ENCODE measurements around the gene AQR. TPM values are rescaled to one million over a fixed set of nuclear protein-coding genes. Genes with fewer than 3 reads are reported as not detected.
"Not testable (repeated sequence)": the region's sequence is repeated elsewhere in the genome, so short reads cannot be mapped to it uniquely, and the experiment has no call there.

Gene AQR
- total RNA-seq, result 45.1 and 46.6 TPM in 2 replicates

GRCh38 chr15:34969340-34970097, at the start of gene AQR:
TSS of gene AQR (minus strand) at chr15:34969742. CDS start at chr15:34969613, 129 bp downstream.
- intact Hi-C loops (cut with micrococcal nuclease), result loop anchor here (1.0 to 5.0 kb wide), 4 partner anchors 19 to 931 kb away; partner anchors contain the start of genes PGBD4, SLC12A6 and ZNF770

- intact Hi-C loops (cut with micrococcal nuclease), result no loop called here
Measured at GRCh38 chr15:35014241-35014640, 44.7 kb upstream of the AQR start.

GRCh38 chr15:35013370-35013769, 43.8 kb upstream of the AQR start:
- intact Hi-C loops (cut with micrococcal nuclease), result no loop called here

GRCh38 chr15:35007397-35007796, 37.9 kb upstream of the AQR start:
- intact Hi-C loops (cut with micrococcal nuclease), result no loop called here

GRCh38 chr15:35005933-35006332, 36.4 kb upstream of the AQR start:
- intact Hi-C loops (cut with micrococcal nuclease), result no loop called here

- intact Hi-C loops (cut with micrococcal nuclease), result no loop called here
Measured at GRCh38 chr15:35003928-35004327, 34.4 kb upstream of the AQR start.

GRCh38 chr15:35000511-35000910, 31.0 kb upstream of the AQR start:
- intact Hi-C loops (cut with micrococcal nuclease), result no loop called here

GRCh38 chr15:34999906-35000305, 30.4 kb upstream of the AQR start:
- intact Hi-C loops (cut with micrococcal nuclease), result no loop called here

GRCh38 chr15:34994925-34995324, 25.4 kb upstream of the AQR start:
- intact Hi-C loops (cut with micrococcal nuclease), result no loop called here

- intact Hi-C loops (cut with micrococcal nuclease), result no loop called here
Measured at GRCh38 chr15:34993877-34994276, 24.3 kb upstream of the AQR start.

GRCh38 chr15:34993412-34993811, 23.9 kb upstream of the AQR start:
- intact Hi-C loops (cut with micrococcal nuclease), result no loop called here

GRCh38 chr15:34988027-34988902, 18.7 kb upstream of the AQR start, which contains the start of gene ZNF770:
TSS of gene ZNF770 (minus strand) at chr15:34988287. CDS start at chr15:34983434, 4,853 bp downstream.
- intact Hi-C loops (cut with micrococcal nuclease), result loop anchor here (1.0 to 5.0 kb wide), 10 partner anchors 19 to 1591 kb away; partner anchors contain the start of genes AQR, AVEN, CDIN1 and GOLGA8B

GRCh38 chr15:34987609-34988026, 18.1 kb upstream of the AQR start:
- intact Hi-C loops (cut with micrococcal nuclease), result loop anchor here (1.0 to 5.0 kb wide), 10 partner anchors 18 to 1592 kb away; partner anchors contain the start of genes AQR, AVEN, CDIN1 and GOLGA8B

GRCh38 chr15:34986771-34987480, 17.4 kb upstream of the AQR start:
- intact Hi-C loops (cut with micrococcal nuclease), result loop anchor here (5.0 kb wide), 3 partner anchors 65 to 970 kb away; partner anchors contain the start of gene GOLGA8B

- intact Hi-C loops (cut with micrococcal nuclease), result loop anchor here (5.0 kb wide), 3 partner anchors 64 to 969 kb away; partner anchors contain the start of gene GOLGA8B
Measured at GRCh38 chr15:34986326-34986725, 16.8 kb upstream of the AQR start.

GRCh38 chr15:34984889-34985630, 15.5 kb upstream of the AQR start:
- intact Hi-C loops (cut with micrococcal nuclease), result loop anchor here (5.0 kb wide), 3 partner anchors 63 to 968 kb away; partner anchors contain the start of gene GOLGA8B

- intact Hi-C loops (cut with micrococcal nuclease), result no loop called here
Measured at GRCh38 chr15:34976743-34977142, 7.2 kb upstream of the AQR start.

GRCh38 chr15:34976073-34976472, 6.5 kb upstream of the AQR start:
- intact Hi-C loops (cut with micrococcal nuclease), result no loop called here

GRCh38 chr15:34973512-34973911, 4.0 kb upstream of the AQR start:
- intact Hi-C loops (cut with micrococcal nuclease), result no loop called here

GRCh38 chr15:34970098-34970643, 629 bp upstream of the AQR start:
- intact Hi-C loops (cut with micrococcal nuclease), result not testable (repeated sequence)

All from T-helper 1 cell treated with Interleukin-12 subunit alpha and Interleukin-12 subunit beta and Interleukin-4 antibody, amounts not matched to agents 30 ng/mL and 1 ng/mL, for 36 hours (primary cell).